HepG2 (cell line): ENCODE data around the gene TBC1D14. TPM values are rescaled to one million over a fixed set of nuclear protein-coding genes. Genes with fewer than 3 reads are reported as not detected.

Experiments
- DMAP1 ChIP-seq: IDR thresholded peaks from 2 replicates; pipeline ENCODE4 v1.6.1; 2016
- MAFF ChIP-seq: IDR thresholded peaks from 2 replicates; pipeline ENCODE4 v1.6.1; 2011; ENCODE audit warnings: low read depth, low read length, improper control_type of control experiment
- NRL ChIP-seq: sonication (generic); formaldehyde crosslinking; IDR thresholded peaks from 2 replicates; pipeline ENCODE4 v1.5.0; 2020; ENCODE audit warnings: missing genetic modification reagents, mild to moderate bottlenecking, moderate library complexity, borderline replicate concordance
- PITX1 ChIP-seq: sonication (generic); formaldehyde crosslinking; IDR thresholded peaks from 2 replicates; pipeline ENCODE4 v1.5.1; 2020; ENCODE audit warnings: mild to moderate bottlenecking, missing genetic modification reagents
- PRDM15 ChIP-seq: sonication (generic); formaldehyde crosslinking; IDR thresholded peaks from 2 replicates; pipeline ENCODE4 v1.4.0; 2020; ENCODE audit warnings: missing genetic modification reagents
- RAD21 ChIP-seq: fragments of 450-650 bp; formaldehyde crosslinking; IDR thresholded peaks from 2 replicates; pipeline ENCODE4 v1.5.0; 2020; ENCODE audit warnings: mild to moderate bottlenecking
- SATB2 ChIP-seq: sonication (generic); formaldehyde crosslinking; IDR thresholded peaks from 2 replicates; pipeline ENCODE4 v1.5.0; 2020; ENCODE audit warnings: missing genetic modification reagents
- ZFP62 ChIP-seq: sonication (generic); formaldehyde crosslinking; IDR thresholded peaks from 2 replicates; pipeline ENCODE4 v1.4.0; 2020; ENCODE audit warnings: missing genetic modification reagents
- ZIK1 ChIP-seq: sonication (generic); formaldehyde crosslinking; IDR thresholded peaks from 2 replicates; pipeline ENCODE4 v1.5.0; 2020; ENCODE audit warnings: mild to moderate bottlenecking, low read depth, missing genetic modification reagents, borderline replicate concordance
- ZNF234 ChIP-seq: sonication (generic); formaldehyde crosslinking; conservative IDR thresholded peaks from 2 replicates; pipeline ENCODE4 v1.5.1; 2020; ENCODE audit warnings: mild to moderate bottlenecking, missing genetic modification reagents
- ZNF34 ChIP-seq: sonication (generic); formaldehyde crosslinking; IDR thresholded peaks from 2 replicates; pipeline ENCODE4 v1.4.0; 2020; ENCODE audit warnings: mild to moderate bottlenecking, missing genetic modification reagents, borderline replicate concordance
- polyA plus RNA-seq, 8 experiments: library from polyadenylated mRNA; depleted of rRNA in 3 of 8; stranded (reverse) in 7 of 8; unstranded in 1 of 8; fragments of >200 nt; fragmentation: Illumina TruSeq in 4 of 8; extraction: Trizol in 4 of 8; gene quantifications; 2 replicates each; pipeline versions ENCODE4 v1.2.1 to v1.2.3, GENCODE V29; 2011 to 2016; ENCODE audit warnings: low read depth in 4 of 8, missing spikeins in 1 of 8, mixed read lengths in 1 of 8; ENCODE audit not compliant: insufficient read depth in 1 of 8
- total RNA-seq, 5 experiments: library from RNA; depleted of rRNA; stranded (reverse); fragments of >200 nt; fragmentation: Illumina TruSeq; extraction: Trizol; gene quantifications; 2 replicates each; pipeline ENCODE4 v1.2.3, GENCODE V29; 2016; ENCODE audit warnings: low read depth in 1 of 5
- TF ChIP-seq, protein P1 (sequence below): sonication (generic); formaldehyde crosslinking; IDR thresholded peaks from 2 replicates; pipeline ENCODE4 v1.4.0; 2020; ENCODE audit warnings: missing genetic modification reagents
- TF ChIP-seq, protein P2 (sequence below): sonication (generic); formaldehyde crosslinking; IDR thresholded peaks from 2 replicates; pipeline ENCODE4 v1.5.0; 2020; ENCODE audit warnings: mild to moderate bottlenecking, missing genetic modification reagents
- TF ChIP-seq, protein P3 (sequence below): sonication (generic); formaldehyde crosslinking; conservative IDR thresholded peaks from 2 replicates; pipeline ENCODE4 v1.5.0; 2020; ENCODE audit warnings: missing genetic modification reagents

TBC1D14 gene
- total and polyA plus RNA-seq, 2 of the 13 experiments (the other 11 are each of a cell fraction or from before 2014, with no cell fraction given) = 29.5 to 46.5 TPM

DNA sequence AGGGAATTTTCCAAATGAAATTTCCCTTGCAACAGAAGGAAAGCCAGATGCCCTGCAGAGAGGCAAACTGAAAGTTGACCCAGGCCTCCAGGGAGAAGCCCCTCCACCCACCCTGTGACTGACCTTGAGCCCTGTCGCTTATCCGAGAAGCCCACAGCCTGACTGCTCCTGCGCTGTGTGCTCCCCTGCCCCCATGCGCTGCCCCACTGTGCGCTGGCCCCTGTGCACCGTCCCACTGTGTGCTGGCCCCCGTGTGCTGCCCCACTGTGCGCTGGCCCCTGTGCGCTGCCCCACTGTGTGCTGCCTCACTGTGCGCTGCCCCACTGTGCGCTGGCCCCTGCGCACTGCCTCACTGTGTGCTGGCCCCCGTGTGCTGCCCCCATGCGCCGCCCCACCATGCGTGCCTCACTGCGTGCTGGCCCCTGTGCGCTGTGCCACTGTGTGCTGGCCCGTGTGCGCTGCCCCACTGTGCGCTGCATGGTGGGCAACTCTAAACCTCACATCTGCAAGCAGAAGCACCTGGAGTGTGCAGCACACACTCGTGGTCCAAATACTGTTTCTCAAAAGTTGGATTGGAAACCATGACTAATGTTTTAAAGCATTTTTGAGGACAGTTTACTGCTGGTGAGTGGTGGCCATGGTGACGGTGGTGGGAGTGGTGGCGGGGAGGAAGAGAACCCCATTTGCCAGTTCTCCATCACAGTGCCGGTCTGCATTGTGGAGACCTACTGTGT lies 166.5 kb downstream of the TBC1D14 start (continued):
- TF ChIP-seq, protein P1, sequence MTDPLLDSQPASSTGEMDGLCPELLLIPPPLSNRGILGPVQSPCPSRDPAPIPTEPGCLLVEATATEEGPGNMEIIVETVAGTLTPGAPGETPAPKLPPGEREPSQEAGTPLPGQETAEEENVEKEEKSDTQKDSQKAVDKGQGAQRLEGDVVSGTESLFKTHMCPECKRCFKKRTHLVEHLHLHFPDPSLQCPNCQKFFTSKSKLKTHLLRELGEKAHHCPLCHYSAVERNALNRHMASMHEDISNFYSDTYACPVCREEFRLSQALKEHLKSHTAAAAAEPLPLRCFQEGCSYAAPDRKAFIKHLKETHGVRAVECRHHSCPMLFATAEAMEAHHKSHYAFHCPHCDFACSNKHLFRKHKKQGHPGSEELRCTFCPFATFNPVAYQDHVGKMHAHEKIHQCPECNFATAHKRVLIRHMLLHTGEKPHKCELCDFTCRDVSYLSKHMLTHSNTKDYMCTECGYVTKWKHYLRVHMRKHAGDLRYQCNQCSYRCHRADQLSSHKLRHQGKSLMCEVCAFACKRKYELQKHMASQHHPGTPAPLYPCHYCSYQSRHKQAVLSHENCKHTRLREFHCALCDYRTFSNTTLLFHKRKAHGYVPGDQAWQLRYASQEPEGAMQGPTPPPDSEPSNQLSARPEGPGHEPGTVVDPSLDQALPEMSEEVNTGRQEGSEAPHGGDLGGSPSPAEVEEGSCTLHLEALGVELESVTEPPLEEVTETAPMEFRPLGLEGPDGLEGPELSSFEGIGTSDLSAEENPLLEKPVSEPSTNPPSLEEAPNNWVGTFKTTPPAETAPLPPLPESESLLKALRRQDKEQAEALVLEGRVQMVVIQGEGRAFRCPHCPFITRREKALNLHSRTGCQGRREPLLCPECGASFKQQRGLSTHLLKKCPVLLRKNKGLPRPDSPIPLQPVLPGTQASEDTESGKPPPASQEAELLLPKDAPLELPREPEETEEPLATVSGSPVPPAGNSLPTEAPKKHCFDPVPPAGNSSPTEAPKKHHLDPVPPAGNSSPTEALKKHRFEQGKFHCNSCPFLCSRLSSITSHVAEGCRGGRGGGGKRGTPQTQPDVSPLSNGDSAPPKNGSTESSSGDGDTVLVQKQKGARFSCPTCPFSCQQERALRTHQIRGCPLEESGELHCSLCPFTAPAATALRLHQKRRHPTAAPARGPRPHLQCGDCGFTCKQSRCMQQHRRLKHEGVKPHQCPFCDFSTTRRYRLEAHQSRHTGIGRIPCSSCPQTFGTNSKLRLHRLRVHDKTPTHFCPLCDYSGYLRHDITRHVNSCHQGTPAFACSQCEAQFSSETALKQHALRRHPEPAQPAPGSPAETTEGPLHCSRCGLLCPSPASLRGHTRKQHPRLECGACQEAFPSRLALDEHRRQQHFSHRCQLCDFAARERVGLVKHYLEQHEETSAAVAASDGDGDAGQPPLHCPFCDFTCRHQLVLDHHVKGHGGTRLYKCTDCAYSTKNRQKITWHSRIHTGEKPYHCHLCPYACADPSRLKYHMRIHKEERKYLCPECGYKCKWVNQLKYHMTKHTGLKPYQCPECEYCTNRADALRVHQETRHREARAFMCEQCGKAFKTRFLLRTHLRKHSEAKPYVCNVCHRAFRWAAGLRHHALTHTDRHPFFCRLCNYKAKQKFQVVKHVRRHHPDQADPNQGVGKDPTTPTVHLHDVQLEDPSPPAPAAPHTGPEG = no peak
- TF ChIP-seq, protein P2, sequence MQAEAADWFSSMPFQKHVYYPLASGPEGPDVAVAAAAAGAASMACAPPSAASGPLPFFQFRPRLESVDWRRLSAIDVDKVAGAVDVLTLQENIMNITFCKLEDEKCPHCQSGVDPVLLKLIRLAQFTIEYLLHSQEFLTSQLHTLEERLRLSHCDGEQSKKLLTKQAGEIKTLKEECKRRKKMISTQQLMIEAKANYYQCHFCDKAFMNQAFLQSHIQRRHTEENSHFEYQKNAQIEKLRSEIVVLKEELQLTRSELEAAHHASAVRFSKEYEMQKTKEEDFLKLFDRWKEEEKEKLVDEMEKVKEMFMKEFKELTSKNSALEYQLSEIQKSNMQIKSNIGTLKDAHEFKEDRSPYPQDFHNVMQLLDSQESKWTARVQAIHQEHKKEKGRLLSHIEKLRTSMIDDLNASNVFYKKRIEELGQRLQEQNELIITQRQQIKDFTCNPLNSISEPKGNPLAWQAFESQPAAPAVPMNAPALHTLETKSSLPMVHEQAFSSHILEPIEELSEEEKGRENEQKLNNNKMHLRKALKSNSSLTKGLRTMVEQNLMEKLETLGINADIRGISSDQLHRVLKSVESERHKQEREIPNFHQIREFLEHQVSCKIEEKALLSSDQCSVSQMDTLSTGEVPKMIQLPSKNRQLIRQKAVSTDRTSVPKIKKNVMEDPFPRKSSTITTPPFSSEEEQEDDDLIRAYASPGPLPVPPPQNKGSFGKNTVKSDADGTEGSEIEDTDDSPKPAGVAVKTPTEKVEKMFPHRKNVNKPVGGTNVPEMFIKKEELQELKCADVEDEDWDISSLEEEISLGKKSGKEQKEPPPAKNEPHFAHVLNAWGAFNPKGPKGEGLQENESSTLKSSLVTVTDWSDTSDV (CRISPR knock-in tag) = no peak
- TF ChIP-seq PRDM15 (CRISPR knock-in tag) (no peak), SATB2 (no peak), PITX1 (CRISPR knock-in tag) (0 out of 2 replicates have a peak, but pooled peaks have one; percentile 43), DMAP1 (CRISPR knock-in tag) (no peak), NRL (CRISPR knock-in tag) (no peak), ZNF234 (CRISPR knock-in tag) (no peak), ZIK1 (no peak), RAD21 (CRISPR knock-in tag) (no peak), ZNF34 (CRISPR knock-in tag) (no peak), ZFP62 (no peak), MAFF (no peak)
- TF ChIP-seq, protein P3, sequence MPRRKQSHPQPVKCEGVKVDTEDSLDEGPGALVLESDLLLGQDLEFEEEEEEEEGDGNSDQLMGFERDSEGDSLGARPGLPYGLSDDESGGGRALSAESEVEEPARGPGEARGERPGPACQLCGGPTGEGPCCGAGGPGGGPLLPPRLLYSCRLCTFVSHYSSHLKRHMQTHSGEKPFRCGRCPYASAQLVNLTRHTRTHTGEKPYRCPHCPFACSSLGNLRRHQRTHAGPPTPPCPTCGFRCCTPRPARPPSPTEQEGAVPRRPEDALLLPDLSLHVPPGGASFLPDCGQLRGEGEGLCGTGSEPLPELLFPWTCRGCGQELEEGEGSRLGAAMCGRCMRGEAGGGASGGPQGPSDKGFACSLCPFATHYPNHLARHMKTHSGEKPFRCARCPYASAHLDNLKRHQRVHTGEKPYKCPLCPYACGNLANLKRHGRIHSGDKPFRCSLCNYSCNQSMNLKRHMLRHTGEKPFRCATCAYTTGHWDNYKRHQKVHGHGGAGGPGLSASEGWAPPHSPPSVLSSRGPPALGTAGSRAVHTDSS (CRISPR knock-in tag) = no peak
